Measurements from ENCODE around the gene PPP1R14B. TPM values are rescaled to one million over a fixed set of nuclear protein-coding genes. Genes with fewer than 3 reads are reported as not detected.

Gene PPP1R14B
- total and polyA plus RNA-seq, 2 of the 13 experiments (the other 11 are each of a cell fraction or from before 2014, with no cell fraction given) = 110 to 148 TPM

- TF ChIP-seq ZNF597 (CRISPR knock-in tag; IDR thresholded peaks at IDR 0.05) = no peak
- TF ChIP-seq ZMAT3 (CRISPR knock-in tag; conservative IDR thresholded peaks at IDR 0.05) = no peak
- TF ChIP-seq NFKB2 (CRISPR knock-in tag; IDR thresholded peaks at IDR 0.05; ENCODE audit: borderline replicate concordance) = peak; percentile 38; the same call in 1 of the 2 replicates
- TF ChIP-seq ETV5 (CRISPR knock-in tag; IDR thresholded peaks at IDR 0.05; ENCODE audit: borderline replicate concordance) = peak; percentile 31; the same call in 1 of the 2 replicates
- TF ChIP-seq ZNF230 (CRISPR knock-in tag; IDR thresholded peaks at IDR 0.05) = no peak
- TF ChIP-seq ZFP91 (CRISPR knock-in tag; IDR thresholded peaks at IDR 0.05; ENCODE audit: borderline replicate concordance) = peak; percentile 51; the same call in 1 of the 2 replicates
- TF ChIP-seq ELF4 (CRISPR knock-in tag; IDR thresholded peaks at IDR 0.05; ENCODE audit: borderline replicate concordance) = no peak
- 0 out of 2 replicates have a peak, but pooled peaks have one; percentile 23 for TF ChIP-seq TFE3 (CRISPR knock-in tag; IDR thresholded peaks at IDR 0.05)
- no peak for TF ChIP-seq NFAT5 (CRISPR knock-in tag; IDR thresholded peaks at IDR 0.05)
- no peak for TF ChIP-seq ISX (CRISPR knock-in tag; conservative IDR thresholded peaks at IDR 0.05)
- TF ChIP-seq ZNF224 (CRISPR knock-in tag; IDR thresholded peaks at IDR 0.05) = 0 out of 2 replicates have a peak, but pooled peaks have one; percentile 81
- peak; percentile 83 for TF ChIP-seq SAP130 (CRISPR knock-in tag; IDR thresholded peaks at IDR 0.05; ENCODE audit: low read depth)
- TF ChIP-seq HMGXB3 (CRISPR knock-in tag; IDR thresholded peaks at IDR 0.05; ENCODE audit: borderline replicate concordance) = 0 out of 2 replicates have a peak, but pooled peaks have one; percentile 20
These were observed 16.4 kb downstream of the PPP1R14B start, which contains the start of gene DNAJC4 (continued) for GRCh38 chr11:64230171-64230984.

Data from HepG2 (cell line).